HEK293 (cell line): ENCODE measurements around the gene RCOR1.
A peak's percentile ranks its signal among the peaks of the same experiment; 100 is the strongest.

ENCODE experiments used
- TCF7L2 ChIP-seq: IDR thresholded peaks from 2 replicates; pipeline ENCODE4 v1.6.1; 2011; ENCODE audit warnings: low read depth, mild to moderate bottlenecking, inconsistent platforms, low read length, moderate library complexity, borderline replicate concordance
- ZFP41 ChIP-seq: fragments of 450-650 bp; formaldehyde crosslinking; IDR thresholded peaks from 2 replicates; pipeline ENCODE4 v1.5.1; 2016; ENCODE audit warnings: missing biosample characterization, missing genetic modification characterization, borderline replicate concordance
- ZNF112 ChIP-seq: fragments of 450-650 bp; formaldehyde crosslinking; IDR thresholded peaks from 2 replicates; pipeline ENCODE4 v1.5.0; 2017; ENCODE audit warnings: missing biosample characterization, missing genetic modification characterization
- ZNF391 ChIP-seq: fragments of 450-650 bp; formaldehyde crosslinking; IDR thresholded peaks from 2 replicates; pipeline ENCODE4 v1.5.1; 2016; ENCODE audit warnings: low read depth, missing biosample characterization, missing genetic modification characterization, borderline replicate concordance
- ZNF394 ChIP-seq: fragments of 450-650 bp; formaldehyde crosslinking; IDR thresholded peaks from 2 replicates; pipeline ENCODE4 v1.5.1; 2016; ENCODE audit warnings: missing biosample characterization, missing genetic modification characterization, mild to moderate bottlenecking, moderate library complexity, borderline replicate concordance
- ZNF626 ChIP-seq: fragments of 450-650 bp; sonication (Bioruptor Pico); formaldehyde crosslinking; IDR thresholded peaks from 2 replicates; pipeline ENCODE4 v1.5.1; 2018; ENCODE audit warnings: missing biosample characterization, missing genetic modification characterization, inconsistent platforms
- ZNF660 ChIP-seq: fragments of 450-650 bp; IDR thresholded peaks from 2 replicates; pipeline ENCODE4 v1.5.1; 2018; ENCODE audit warnings: missing biosample characterization, mild to moderate bottlenecking, missing genetic modification characterization
- TF ChIP-seq, protein P1 (sequence below): fragments of 450-650 bp; formaldehyde crosslinking; IDR thresholded peaks from 2 replicates; pipeline ENCODE4 v1.5.1; 2016; ENCODE audit warnings: missing biosample characterization, missing genetic modification characterization, borderline replicate concordance

RCOR1 gene

GRCh38 chr14:102779574-102780315 is 187.3 kb downstream of the RCOR1 start (continued):
- TF ChIP-seq, protein P1, sequence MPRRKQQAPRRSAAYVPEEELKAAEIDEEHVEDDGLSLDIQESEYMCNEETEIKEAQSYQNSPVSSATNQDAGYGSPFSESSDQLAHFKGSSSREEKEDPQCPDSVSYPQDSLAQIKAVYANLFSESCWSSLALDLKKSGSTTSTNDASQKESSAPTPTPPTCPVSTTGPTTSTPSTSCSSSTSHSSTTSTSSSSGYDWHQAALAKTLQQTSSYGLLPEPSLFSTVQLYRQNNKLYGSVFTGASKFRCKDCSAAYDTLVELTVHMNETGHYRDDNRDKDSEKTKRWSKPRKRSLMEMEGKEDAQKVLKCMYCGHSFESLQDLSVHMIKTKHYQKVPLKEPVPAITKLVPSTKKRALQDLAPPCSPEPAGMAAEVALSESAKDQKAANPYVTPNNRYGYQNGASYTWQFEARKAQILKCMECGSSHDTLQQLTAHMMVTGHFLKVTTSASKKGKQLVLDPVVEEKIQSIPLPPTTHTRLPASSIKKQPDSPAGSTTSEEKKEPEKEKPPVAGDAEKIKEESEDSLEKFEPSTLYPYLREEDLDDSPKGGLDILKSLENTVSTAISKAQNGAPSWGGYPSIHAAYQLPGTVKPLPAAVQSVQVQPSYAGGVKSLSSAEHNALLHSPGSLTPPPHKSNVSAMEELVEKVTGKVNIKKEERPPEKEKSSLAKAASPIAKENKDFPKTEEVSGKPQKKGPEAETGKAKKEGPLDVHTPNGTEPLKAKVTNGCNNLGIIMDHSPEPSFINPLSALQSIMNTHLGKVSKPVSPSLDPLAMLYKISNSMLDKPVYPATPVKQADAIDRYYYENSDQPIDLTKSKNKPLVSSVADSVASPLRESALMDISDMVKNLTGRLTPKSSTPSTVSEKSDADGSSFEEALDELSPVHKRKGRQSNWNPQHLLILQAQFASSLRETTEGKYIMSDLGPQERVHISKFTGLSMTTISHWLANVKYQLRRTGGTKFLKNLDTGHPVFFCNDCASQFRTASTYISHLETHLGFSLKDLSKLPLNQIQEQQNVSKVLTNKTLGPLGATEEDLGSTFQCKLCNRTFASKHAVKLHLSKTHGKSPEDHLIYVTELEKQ (tag by site-specific recombination): no peak
- TF ChIP-seq ZNF112 (tag by site-specific recombination) (no peak), ZNF394 (tag by site-specific recombination) (no peak), ZFP41 (tag by site-specific recombination) (no peak), TCF7L2 (peak; percentile 43; the same call in 1 of the 2 replicates), ZNF391 (no peak), ZNF626 (tag by site-specific recombination) (no peak), ZNF660 (tag by site-specific recombination) (0 out of 2 replicates have a peak, but pooled peaks have one; percentile 42)
